ENCODE measurements around the gene ARHGAP26. TPM values are rescaled to one million over a fixed set of nuclear protein-coding genes. Genes with fewer than 3 reads are reported as not detected.

ARHGAP26 gene
- polyA plus RNA-seq, 3 donors: 26.5 to 56.8 (median 28.7) TPM

- Histone ChIP-seq H2AFZ (ENCODE audit: insufficient read depth, low read depth, low read length, poor library complexity, severe bottlenecking) (no peak overlapping the region), H3K27ac (ENCODE audit: low read depth in 1 of 2, low read length in 2 of 2) (peak overlapping the region in 1 of 2 donors; percentile 69), H3K4me3 (replicated peaks in 1 of 3; ENCODE audit: low read depth in 2 of 3, low read length in 3 of 3) (no peak overlapping the region), H3K4me1 (ENCODE audit: control insufficient read depth in 1 of 2, insufficient read depth in 2 of 2, low read length in 2 of 2) (peaks cover 58 to 69% of the 10 kb centered on the region in 2 donors), H3K79me2 (ENCODE audit: insufficient read depth, low read length) (peaks cover 60% of the 10 kb centered on the region), H3K27me3 (ENCODE audit: control insufficient read depth in 2 of 2, insufficient read depth in 2 of 2, low read length in 2 of 2) (no peaks in the 10 kb centered on the region), H3K4me2 (replicated peaks; ENCODE audit: extremely low read depth, low read length, poor library complexity, severe bottlenecking) (no peak overlapping the region), H4K20me1 (ENCODE audit: insufficient read depth, low read length) (peaks cover 8% of the 10 kb centered on the region), H3K36me3 (replicated peaks in 1 of 2; ENCODE audit: control insufficient read depth in 1 of 2, insufficient read depth in 2 of 2, low read length in 2 of 2) (peaks cover 3 to 6% of the 10 kb centered on the region in 2 donors), H3K9ac (ENCODE audit: insufficient read depth, low read length, poor library complexity, severe bottlenecking) (no peak overlapping the region), H3K9me3 (replicated peaks in 1 of 2; ENCODE audit: control insufficient read depth in 1 of 2, insufficient read depth in 1 of 2, low read length in 2 of 2) (no peaks in the 10 kb centered on the region)
- peaks cover 0 to 4% (median 2%) of the 10 kb centered on the region in 7 donors for H3K9me3 Mint-ChIP-seq
- peak overlapping the region in 4 of 7 donors; percentile 28 to 93 (median 56) for H3K27ac Mint-ChIP-seq
- WGBS (ENCODE audit: insufficient coverage): 100% methylated on average over 2 of the region's 4 CpGs
- H3K27me3 Mint-ChIP-seq (ENCODE audit: low read depth in 3 of 3): peaks cover 0 to 2% (median 0%) of the 10 kb centered on the region in 3 donors
- H3K4me3 Mint-ChIP-seq: no peak overlapping the region
- TF ChIP-seq CTCF (IDR thresholded peaks at IDR 0.05): no peak
- H3K36me3 Mint-ChIP-seq: peaks cover 35 to 37% of the 10 kb centered on the region in 2 donors
- intact Hi-C loops (cut with micrococcal nuclease): no loop called here
- no peak for DNase-seq
- H3K4me1 Mint-ChIP-seq: peaks cover 63% of the 10 kb centered on the region
Measured at GRCh38 chr5:142982821-142983200, 212.6 kb downstream of the ARHGAP26 start.

GRCh38 chr5:142984011-142984410 lies 213.8 kb downstream of the ARHGAP26 start:
- peak overlapping the region in 1 of 2 donors; percentile 71 for H3K27ac ChIP-seq (ENCODE audit: low read depth in 1 of 2, low read length in 2 of 2)
- H2AFZ ChIP-seq (ENCODE audit: insufficient read depth, low read depth, low read length, poor library complexity, severe bottlenecking): no peak overlapping the region
- H3K36me3 Mint-ChIP-seq: peaks cover 34 to 36% of the 10 kb centered on the region in 2 donors
- peak overlapping the region; percentile 42 to 87 (median 79) for H3K27ac Mint-ChIP-seq
- no peak overlapping the region for H3K9ac ChIP-seq (ENCODE audit: insufficient read depth, low read length, poor library complexity, severe bottlenecking)
- no peak overlapping the region for H3K4me3 Mint-ChIP-seq
- H4K20me1 ChIP-seq (ENCODE audit: insufficient read depth, low read length): peaks cover 8% of the 10 kb centered on the region
- WGBS (ENCODE audit: insufficient coverage): no CpG with 5 or more reads among the region's 1 CpG
- no peak overlapping the region for H3K4me3 ChIP-seq (replicated peaks in 1 of 3; ENCODE audit: low read depth in 2 of 3, low read length in 3 of 3)
- peaks cover 0 to 10% (median 5%) of the 10 kb centered on the region in 7 donors for H3K9me3 Mint-ChIP-seq
- no peak for TF ChIP-seq CTCF (IDR thresholded peaks at IDR 0.05)
- peak in 2 of 3 donors; percentile 39 to 58 for DNase-seq
- H3K79me2 ChIP-seq (ENCODE audit: insufficient read depth, low read length): peaks cover 51% of the 10 kb centered on the region
- no peaks in the 10 kb centered on the region for H3K27me3 ChIP-seq (ENCODE audit: control insufficient read depth in 2 of 2, insufficient read depth in 2 of 2, low read length in 2 of 2)
- peaks cover 46 to 57% of the 10 kb centered on the region in 2 donors for H3K4me1 ChIP-seq (ENCODE audit: control insufficient read depth in 1 of 2, insufficient read depth in 2 of 2, low read length in 2 of 2)
- peaks cover 0 to 2% (median 0%) of the 10 kb centered on the region in 3 donors for H3K27me3 Mint-ChIP-seq (ENCODE audit: low read depth in 3 of 3)
- intact Hi-C loops (cut with micrococcal nuclease): no loop called here
- peaks cover 55% of the 10 kb centered on the region for H3K4me1 Mint-ChIP-seq
- peaks cover 3 to 6% of the 10 kb centered on the region in 2 donors for H3K36me3 ChIP-seq (replicated peaks in 1 of 2; ENCODE audit: control insufficient read depth in 1 of 2, insufficient read depth in 2 of 2, low read length in 2 of 2)
- no peaks in the 10 kb centered on the region for H3K9me3 ChIP-seq (replicated peaks in 1 of 2; ENCODE audit: control insufficient read depth in 1 of 2, insufficient read depth in 1 of 2, low read length in 2 of 2)
- no peak overlapping the region for H3K4me2 ChIP-seq (replicated peaks; ENCODE audit: extremely low read depth, low read length, poor library complexity, severe bottlenecking)
